Activated naive CD4-positive, alpha-beta T cell treated with anti-CD3 and anti-CD28 coated beads for 36 hours (primary cell): ENCODE data around the gene SFMBT2. TPM values are rescaled to one million over a fixed set of nuclear protein-coding genes. Genes with fewer than 3 reads are reported as not detected.
A peak's percentile ranks its signal among the peaks of the same experiment; 100 is the strongest.

ENCODE experiments used
- CTCF ChIA-PET: fragments of 350-600 bp; sonication (Branson Sonifier 250); formaldehyde crosslinking; loops from one replicate; lab custom pipeline; 2021; ENCODE audit warnings: antibody characterized with exemption; lab: Charles Lee
- DNase-seq: peaks from one replicate; pipeline ENCODE4 v3.0.0-alpha.2; 2020
- H3K27ac Mint-ChIP-seq: one replicate; pipeline ENCODE4 v1.8.0; 2021; ENCODE audit warnings: mild to moderate bottlenecking, mixed read lengths
- H3K27me3 Mint-ChIP-seq: one replicate; pipeline ENCODE4 v1.8.0; 2021; ENCODE audit warnings: low read depth, mixed read lengths
- H3K36me3 Mint-ChIP-seq: one replicate; pipeline ENCODE4 v1.8.0; 2021; ENCODE audit warnings: low read depth, mixed read lengths
- H3K4me1 Mint-ChIP-seq: one replicate; pipeline ENCODE4 v1.8.0; 2021; ENCODE audit warnings: low read depth, mixed read lengths
- H3K4me3 Mint-ChIP-seq: one replicate; pipeline ENCODE4 v1.8.0; 2021; ENCODE audit warnings: mild to moderate bottlenecking, moderate library complexity, mixed read lengths
- H3K9me3 Mint-ChIP-seq: one replicate; pipeline ENCODE4 v1.8.0; 2021; ENCODE audit warnings: mixed read lengths
- intact Hi-C: fragments of 100-400 bp; cut with micrococcal nuclease; formaldehyde crosslinking; loops from one replicate; pipeline ENCODE4 v1.15.1; 2023
- total RNA-seq, 2 experiments: library from RNA; stranded (reverse); gene quantifications; one replicate each; pipeline ENCODE4 v1.2.3, GENCODE V29; 2021

SFMBT2 gene
- total RNA-seq, 2 experiments from 2014 or later: 20.0 to 21.5 TPM

DNA sequence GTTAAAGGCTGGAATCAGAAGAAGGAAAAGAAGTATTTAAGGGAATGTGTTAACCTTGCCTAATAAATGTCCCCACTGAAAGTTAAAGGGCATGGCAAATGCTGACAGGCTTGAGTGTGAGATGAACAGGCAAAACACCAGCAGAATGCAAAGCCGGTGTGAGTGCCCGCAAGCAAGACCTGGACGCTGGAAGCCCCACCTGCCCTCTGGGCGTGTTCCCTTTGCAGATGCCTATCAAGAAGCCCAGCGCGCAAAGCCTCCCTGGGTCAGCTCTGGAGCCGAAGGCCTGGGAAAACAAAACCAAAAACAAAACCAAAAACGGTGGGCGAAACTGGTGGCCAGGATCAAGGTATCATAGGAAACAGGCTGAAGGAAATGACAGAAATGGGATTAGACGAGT, 200.3 kb downstream of the SFMBT2 start:
- H3K9me3 Mint-ChIP-seq: no peaks in the 10 kb centered on the region
- peaks cover 32% of the 10 kb centered on the region for H3K36me3 Mint-ChIP-seq
- no peaks in the 10 kb centered on the region for H3K4me1 Mint-ChIP-seq
- H3K27me3 Mint-ChIP-seq: no peaks in the 10 kb centered on the region
- CTCF ChIA-PET: no interaction called here
- DNase-seq: no peak
- H3K27ac Mint-ChIP-seq: no peak overlapping the region
- intact Hi-C loops: no loop called here
- H3K4me3 Mint-ChIP-seq: no peak overlapping the region

GRCh38 chr10:7209458-7209857, 201.4 kb downstream of the SFMBT2 start:
- no peak overlapping the region for H3K27ac Mint-ChIP-seq
- CTCF ChIA-PET: no interaction called here
- no peaks in the 10 kb centered on the region for H3K9me3 Mint-ChIP-seq
- H3K36me3 Mint-ChIP-seq: peaks cover 35% of the 10 kb centered on the region
- H3K27me3 Mint-ChIP-seq: no peaks in the 10 kb centered on the region
- no peaks in the 10 kb centered on the region for H3K4me1 Mint-ChIP-seq
- intact Hi-C loops: no loop called here
- no peak overlapping the region for H3K4me3 Mint-ChIP-seq
- DNase-seq: no peak

- no peak for DNase-seq
- Mint-ChIP-seq H3K27me3 (no peaks in the 10 kb centered on the region), H3K36me3 (peaks cover 23% of the 10 kb centered on the region), H3K27ac (no peak overlapping the region), H3K4me3 (no peak overlapping the region), H3K4me1 (no peaks in the 10 kb centered on the region), H3K9me3 (no peaks in the 10 kb centered on the region)
- intact Hi-C loops: no loop called here
- CTCF ChIA-PET: no interaction called here
These were observed 204.3 kb downstream of the SFMBT2 start for GRCh38 chr10:7206412-7207100.

DNA sequence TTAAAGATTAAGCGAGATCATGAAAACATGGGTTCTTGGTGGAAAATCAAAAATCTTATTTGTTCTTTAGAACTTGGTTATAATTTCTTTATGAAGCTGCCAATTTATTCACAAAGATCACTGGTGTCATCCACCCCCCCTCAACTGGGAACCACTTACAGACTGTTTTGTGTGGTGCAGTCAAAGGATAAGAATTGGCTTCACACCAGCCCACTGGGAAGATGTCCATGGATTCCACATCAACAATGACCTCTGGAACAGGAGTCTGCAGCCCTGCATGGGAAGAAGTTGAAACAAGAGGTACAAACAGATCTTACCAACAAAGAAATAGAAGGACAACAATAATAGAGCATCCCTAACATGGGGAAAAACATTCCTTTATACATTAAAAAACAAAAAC, 205.2 kb downstream of the SFMBT2 start:
- Mint-ChIP-seq H3K9me3 (no peaks in the 10 kb centered on the region), H3K27ac (no peak overlapping the region), H3K4me3 (no peak overlapping the region), H3K36me3 (peaks cover 24% of the 10 kb centered on the region), H3K4me1 (no peaks in the 10 kb centered on the region), H3K27me3 (no peaks in the 10 kb centered on the region)
- CTCF ChIA-PET: no interaction called here
- DNase-seq: no peak
- intact Hi-C loops: no loop called here

GRCh38 chr10:7202793-7203355, 208.0 kb downstream of the SFMBT2 start:
- intact Hi-C loops: no loop called here
- no peak for DNase-seq
- H3K4me1 Mint-ChIP-seq: peaks cover 4% of the 10 kb centered on the region
- H3K27me3 Mint-ChIP-seq: no peaks in the 10 kb centered on the region
- CTCF ChIA-PET: no interaction called here
- H3K27ac Mint-ChIP-seq: peak overlapping the region; percentile 18
- no peak overlapping the region for H3K4me3 Mint-ChIP-seq
- no peaks in the 10 kb centered on the region for H3K9me3 Mint-ChIP-seq
- peaks cover 35% of the 10 kb centered on the region for H3K36me3 Mint-ChIP-seq

GRCh38 chr10:7199152-7199760, 211.6 kb downstream of the SFMBT2 start:
- CTCF ChIA-PET: no interaction called here
- H3K4me1 Mint-ChIP-seq: peaks cover 33% of the 10 kb centered on the region
- no peak for DNase-seq
- intact Hi-C loops: no loop called here
- H3K36me3 Mint-ChIP-seq: peaks cover 59% of the 10 kb centered on the region
- H3K4me3 Mint-ChIP-seq: no peak overlapping the region
- no peaks in the 10 kb centered on the region for H3K27me3 Mint-ChIP-seq
- peaks cover 15% of the 10 kb centered on the region for H3K9me3 Mint-ChIP-seq
- no peak overlapping the region for H3K27ac Mint-ChIP-seq

- DNase-seq: no peak
- Mint-ChIP-seq H3K27ac (peak overlapping the region; percentile 25), H3K36me3 (peaks cover 66% of the 10 kb centered on the region), H3K4me3 (no peak overlapping the region), H3K9me3 (peaks cover 15% of the 10 kb centered on the region), H3K4me1 (peaks cover 61% of the 10 kb centered on the region), H3K27me3 (no peaks in the 10 kb centered on the region)
- CTCF ChIA-PET: interaction anchor here (0.6 kb wide), 1 partner anchor 130 kb away, joined by 3 read pairs; no protein-coding TSS in a partner anchor
- intact Hi-C loops: no loop called here
These were observed 214.6 kb downstream of the SFMBT2 start for GRCh38 chr10:7196284-7196683.

DNA sequence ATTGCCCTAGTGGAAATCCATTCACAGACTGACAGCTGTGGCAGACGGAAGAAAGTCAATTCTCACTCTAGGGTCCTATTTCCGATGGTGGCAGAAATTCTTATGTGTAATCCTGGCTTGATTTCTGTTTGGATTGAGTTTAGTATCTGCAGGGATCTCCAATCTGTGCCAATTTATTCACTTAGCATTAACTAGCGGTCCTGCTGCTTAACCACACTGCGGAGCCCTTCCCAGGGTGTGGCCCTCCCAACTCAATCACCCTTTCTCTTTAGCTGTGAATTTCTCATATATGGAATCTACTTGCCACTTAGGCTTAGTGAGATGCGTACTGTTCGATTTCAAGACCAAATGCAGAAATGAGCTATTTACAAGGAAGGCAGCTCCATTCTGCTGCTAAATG, 215.7 kb downstream of the SFMBT2 start:
- intact Hi-C loops: no loop called here
- H3K9me3 Mint-ChIP-seq: peaks cover 15% of the 10 kb centered on the region
- H3K27me3 Mint-ChIP-seq: no peaks in the 10 kb centered on the region
- peaks cover 68% of the 10 kb centered on the region for H3K4me1 Mint-ChIP-seq
- DNase-seq: no peak
- CTCF ChIA-PET: interaction anchor here (1.9 kb wide), 1 partner anchor 74 kb away, joined by 6 read pairs; no protein-coding TSS in a partner anchor
- H3K4me3 Mint-ChIP-seq: no peak overlapping the region
- H3K27ac Mint-ChIP-seq: no peak overlapping the region
- H3K36me3 Mint-ChIP-seq: peaks cover 65% of the 10 kb centered on the region

- Mint-ChIP-seq H3K36me3 (peaks cover 61% of the 10 kb centered on the region), H3K4me1 (peaks cover 68% of the 10 kb centered on the region), H3K27ac (peak overlapping the region; percentile 59), H3K4me3 (no peak overlapping the region), H3K9me3 (peaks cover 15% of the 10 kb centered on the region), H3K27me3 (no peaks in the 10 kb centered on the region)
- CTCF ChIA-PET: interaction anchor here (1.9 kb wide), 1 partner anchor 73 kb away, joined by 6 read pairs; no protein-coding TSS in a partner anchor
- DNase-seq: no peak
- intact Hi-C loops: no loop called here
These were observed 216.3 kb downstream of the SFMBT2 start for GRCh38 chr10:7194571-7194970.

- intact Hi-C loops: loop anchor here (1.0 kb wide), 5 partner anchors 8 to 218 kb away; partner anchors contain the start of gene SFMBT2
- H3K4me3 Mint-ChIP-seq: peak overlapping the region; percentile 56
- peak overlapping the region; percentile 88 for H3K27ac Mint-ChIP-seq
- H3K9me3 Mint-ChIP-seq: peaks cover 15% of the 10 kb centered on the region
- peaks cover 59% of the 10 kb centered on the region for H3K36me3 Mint-ChIP-seq
- H3K4me1 Mint-ChIP-seq: peaks cover 73% of the 10 kb centered on the region
- no peaks in the 10 kb centered on the region for H3K27me3 Mint-ChIP-seq
- peak; percentile 71 for DNase-seq
- CTCF ChIA-PET: interaction anchor here (1.3 kb wide), 1 partner anchor 273 kb away, joined by 3 read pairs; no protein-coding TSS in a partner anchor
These were observed 217.5 kb downstream of the SFMBT2 start for GRCh38 chr10:7193369-7193768.

- peaks cover 74% of the 10 kb centered on the region for H3K4me1 Mint-ChIP-seq
- peaks cover 15% of the 10 kb centered on the region for H3K9me3 Mint-ChIP-seq
- H3K27me3 Mint-ChIP-seq: no peaks in the 10 kb centered on the region
- DNase-seq: peak; percentile 79
- intact Hi-C loops: loop anchor here (1.0 kb wide), 5 partner anchors 8 to 218 kb away; partner anchors contain the start of gene SFMBT2
- H3K36me3 Mint-ChIP-seq: peaks cover 58% of the 10 kb centered on the region
- CTCF ChIA-PET: interaction anchor here (0.5 to 1.3 kb wide), 2 partner anchors 273 to 508 kb away, joined by 3 read pairs; no protein-coding TSS in a partner anchor
- peak overlapping the region; percentile 88 for H3K27ac Mint-ChIP-seq
- peak overlapping the region; percentile 56 for H3K4me3 Mint-ChIP-seq
These were observed 217.9 kb downstream of the SFMBT2 start for GRCh38 chr10:7192831-7193361.

DNA sequence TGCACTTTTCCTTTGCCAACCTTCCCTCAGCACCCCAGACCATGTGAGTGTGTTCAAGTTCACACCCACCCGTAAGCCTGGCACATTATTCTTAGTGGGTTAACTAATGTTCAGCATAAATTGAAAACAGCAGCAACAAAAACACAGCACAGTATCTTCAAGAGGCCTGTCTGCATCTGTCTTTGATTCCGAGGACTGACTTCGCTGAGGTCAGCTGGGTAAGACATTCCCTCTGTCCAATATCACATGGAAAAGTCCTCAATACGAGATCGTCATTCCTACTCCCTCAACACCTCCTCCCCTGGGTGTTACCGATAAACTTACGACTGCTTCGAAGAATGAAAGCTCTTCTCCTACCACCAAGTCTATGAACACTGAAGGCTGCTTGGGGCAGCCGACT, 218.8 kb downstream of the SFMBT2 start:
- CTCF ChIA-PET: interaction anchor here (0.5 to 1.3 kb wide), 3 partner anchors 10 to 508 kb away, joined by 3 read pairs; no protein-coding TSS in a partner anchor
- intact Hi-C loops: no loop called here
- peaks cover 78% of the 10 kb centered on the region for H3K4me1 Mint-ChIP-seq

More for the DNA sequence above, 218.8 kb downstream of the SFMBT2 start:
- H3K36me3 Mint-ChIP-seq: peaks cover 53% of the 10 kb centered on the region
- no peaks in the 10 kb centered on the region for H3K27me3 Mint-ChIP-seq
- DNase-seq: no peak
- peaks cover 15% of the 10 kb centered on the region for H3K9me3 Mint-ChIP-seq
- peak overlapping the region; percentile 88 for H3K27ac Mint-ChIP-seq
- peak overlapping the region; percentile 56 for H3K4me3 Mint-ChIP-seq
